HepG2 (cell line): ENCODE measurements around the gene CACNB4. TPM values are rescaled to one million over a fixed set of nuclear protein-coding genes. Genes with fewer than 3 reads are reported as not detected.
A peak's percentile ranks its signal among the peaks of the same experiment; 100 is the strongest.

Source experiments
- ARID5B ChIP-seq: IDR thresholded peaks from 2 replicates; pipeline ENCODE4 v1.4.0; 2020; ENCODE audit warnings: mild to moderate bottlenecking, missing genetic modification reagents
- ATF5 ChIP-seq: sonication (generic); formaldehyde crosslinking; IDR thresholded peaks from 2 replicates; pipeline ENCODE4 v1.4.0; 2020; ENCODE audit warnings: mild to moderate bottlenecking, low read depth, missing genetic modification reagents
- DZIP1 ChIP-seq: sonication (generic); formaldehyde crosslinking; IDR thresholded peaks from 2 replicates; pipeline ENCODE4 v1.5.0; 2020; ENCODE audit warnings: mild to moderate bottlenecking, missing genetic modification reagents
- FOXK2 ChIP-seq: fragments of 450-650 bp; IDR thresholded peaks from 2 replicates; pipeline ENCODE4 v1.6.1; 2016
- GZF1 ChIP-seq: sonication (generic); formaldehyde crosslinking; IDR thresholded peaks from 2 replicates; pipeline ENCODE4 v1.5.1; 2020; ENCODE audit warnings: mild to moderate bottlenecking, missing genetic modification reagents
- KDM3A ChIP-seq: IDR thresholded peaks from 2 replicates; pipeline ENCODE4 v1.6.1; 2018; ENCODE audit warnings: low read depth, missing compliant biosample characterization
- MAFG ChIP-seq: sonication (generic); formaldehyde crosslinking; IDR thresholded peaks from 2 replicates; pipeline ENCODE4 v1.5.1; 2020; ENCODE audit warnings: mild to moderate bottlenecking, missing genetic modification reagents
- NFYC ChIP-seq: IDR thresholded peaks from 2 replicates; pipeline ENCODE4 v1.6.1; 2016; ENCODE audit warnings: missing genetic modification reagents, missing compliant biosample characterization
- NONO ChIP-seq, 2 experiments: fragments of 450-650 bp in 1 of 2; sonication (generic) in 1 of 2; formaldehyde crosslinking in 1 of 2; IDR thresholded peaks in 1 of 2; conservative IDR thresholded peaks in 1 of 2; 2 replicates each; pipeline versions ENCODE4 v1.6.1 to v1.8.0; 2017 to 2022; ENCODE audit warnings: mild to moderate bottlenecking in 1 of 2, missing genetic modification reagents in 1 of 2, moderate library complexity in 1 of 2
- PBX2 ChIP-seq: IDR thresholded peaks from 2 replicates; pipeline ENCODE4 v1.6.1; 2016; ENCODE audit warnings: control low read depth
- ZKSCAN5 ChIP-seq: sonication (generic); formaldehyde crosslinking; IDR thresholded peaks from 2 replicates; pipeline ENCODE4 v1.5.1; 2020; ENCODE audit warnings: mild to moderate bottlenecking, missing genetic modification reagents
- ZNF121 ChIP-seq: sonication (generic); formaldehyde crosslinking; IDR thresholded peaks from 2 replicates; pipeline ENCODE4 v1.5.0; 2020; ENCODE audit warnings: mild to moderate bottlenecking, missing genetic modification reagents
- ZNF143 ChIP-seq: sonication (generic); formaldehyde crosslinking; IDR thresholded peaks from 2 replicates; pipeline ENCODE4 v1.4.0; 2020; ENCODE audit warnings: missing genetic modification reagents
- ZNF264 ChIP-seq: sonication (generic); formaldehyde crosslinking; IDR thresholded peaks from 2 replicates; pipeline ENCODE4 v1.4.0; 2020; ENCODE audit warnings: missing genetic modification reagents
- ZNF414 ChIP-seq: sonication (generic); formaldehyde crosslinking; IDR thresholded peaks from 2 replicates; pipeline ENCODE4 v1.5.0; 2020; ENCODE audit warnings: missing genetic modification reagents
- ZNF800 ChIP-seq: sonication (generic); formaldehyde crosslinking; IDR thresholded peaks from 2 replicates; pipeline ENCODE4 v1.4.0; 2020; ENCODE audit warnings: missing genetic modification reagents
- ZNF878 ChIP-seq: sonication (generic); formaldehyde crosslinking; IDR thresholded peaks from 2 replicates; pipeline ENCODE4 v1.8.1; 2023; ENCODE audit warnings: mild to moderate bottlenecking, missing genetic modification reagents, moderate library complexity
- ZSCAN22 ChIP-seq: sonication (generic); formaldehyde crosslinking; IDR thresholded peaks from 2 replicates; pipeline ENCODE4 v1.4.0; 2020; ENCODE audit warnings: mild to moderate bottlenecking, missing genetic modification reagents
- polyA plus RNA-seq, 8 experiments: library from polyadenylated mRNA; depleted of rRNA in 3 of 8; stranded (reverse) in 7 of 8; unstranded in 1 of 8; fragments of >200 nt; fragmentation: Illumina TruSeq in 4 of 8; extraction: Trizol in 4 of 8; gene quantifications; 2 replicates each; pipeline versions ENCODE4 v1.2.1 to v1.2.3, GENCODE V29; 2011 to 2016; ENCODE audit warnings: low read depth in 4 of 8, missing spikeins in 1 of 8, mixed read lengths in 1 of 8; ENCODE audit not compliant: insufficient read depth in 1 of 8
- total RNA-seq, 5 experiments: library from RNA; depleted of rRNA; stranded (reverse); fragments of >200 nt; fragmentation: Illumina TruSeq; extraction: Trizol; gene quantifications; 2 replicates each; pipeline ENCODE4 v1.2.3, GENCODE V29; 2016; ENCODE audit warnings: low read depth in 1 of 5

CACNB4 gene
- total and polyA plus RNA-seq, 2 of the 13 experiments (the other 11 are each of a cell fraction or from before 2014, with no cell fraction given): 5.1 to 14.3 TPM

GRCh38 chr2:151828143-151828889 is 270.5 kb downstream of the CACNB4 start, which contains the start of gene ARL5A (continued):
- TF ChIP-seq DZIP1 (CRISPR knock-in tag): 0 out of 2 replicates have a peak, but pooled peaks have one; percentile 10
- TF ChIP-seq ZNF414 (CRISPR knock-in tag): peak; percentile 31; the same call in 1 of the 2 replicates
- no peak for TF ChIP-seq ZKSCAN5 (CRISPR knock-in tag)
- TF ChIP-seq ZSCAN22: no peak; the same call in 1 of the 2 replicates
- no peak for TF ChIP-seq GZF1
- no peak for TF ChIP-seq ZNF878
- peak; percentile 59; the same call in 1 of the 2 replicates for TF ChIP-seq ARID5B (CRISPR knock-in tag)
- no peak for TF ChIP-seq MAFG (CRISPR knock-in tag)
- peak; percentile 67 for TF ChIP-seq ZNF264 (CRISPR knock-in tag)
- no peak; the same call in 1 of the 2 replicates for TF ChIP-seq KDM3A
- no peak; the same call in 1 of the 2 replicates for TF ChIP-seq ZNF800 (CRISPR knock-in tag)
- no peak for TF ChIP-seq NONO (IDR thresholded peaks at IDR 0.05)
- TF ChIP-seq NONO (CRISPR knock-in tag; conservative IDR thresholded peaks at IDR 0.05): peak; percentile 91
- TF ChIP-seq NFYC (CRISPR knock-in tag): no peak
- TF ChIP-seq ATF5 (CRISPR knock-in tag): no peak
- no peak; the same call in 1 of the 2 replicates for TF ChIP-seq ZNF143 (CRISPR knock-in tag)
- TF ChIP-seq ZNF121 (CRISPR knock-in tag): no peak
- TF ChIP-seq PBX2 (CRISPR knock-in tag): no peak
- 0 out of 2 replicates have a peak, but pooled peaks have one; percentile 28 for TF ChIP-seq FOXK2
